ENCODE measurements around the gene PPCS.

DNA sequence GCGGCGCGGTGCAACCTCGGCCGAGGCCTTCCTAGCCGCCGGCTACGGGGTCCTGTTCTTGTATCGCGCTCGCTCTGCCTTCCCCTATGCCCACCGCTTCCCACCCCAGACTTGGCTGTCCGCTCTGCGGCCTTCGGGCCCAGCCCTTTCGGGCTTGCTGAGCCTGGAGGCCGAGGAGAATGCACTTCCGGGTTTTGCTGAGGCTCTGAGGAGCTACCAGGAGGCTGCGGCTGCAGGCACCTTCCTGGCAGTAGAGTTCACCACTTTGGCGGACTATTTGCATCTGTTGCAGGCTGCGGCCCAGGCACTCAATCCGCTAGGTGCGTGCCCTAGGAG is 379 bp downstream of the PPCS start:
- TF ChIP-seq, protein P1, sequence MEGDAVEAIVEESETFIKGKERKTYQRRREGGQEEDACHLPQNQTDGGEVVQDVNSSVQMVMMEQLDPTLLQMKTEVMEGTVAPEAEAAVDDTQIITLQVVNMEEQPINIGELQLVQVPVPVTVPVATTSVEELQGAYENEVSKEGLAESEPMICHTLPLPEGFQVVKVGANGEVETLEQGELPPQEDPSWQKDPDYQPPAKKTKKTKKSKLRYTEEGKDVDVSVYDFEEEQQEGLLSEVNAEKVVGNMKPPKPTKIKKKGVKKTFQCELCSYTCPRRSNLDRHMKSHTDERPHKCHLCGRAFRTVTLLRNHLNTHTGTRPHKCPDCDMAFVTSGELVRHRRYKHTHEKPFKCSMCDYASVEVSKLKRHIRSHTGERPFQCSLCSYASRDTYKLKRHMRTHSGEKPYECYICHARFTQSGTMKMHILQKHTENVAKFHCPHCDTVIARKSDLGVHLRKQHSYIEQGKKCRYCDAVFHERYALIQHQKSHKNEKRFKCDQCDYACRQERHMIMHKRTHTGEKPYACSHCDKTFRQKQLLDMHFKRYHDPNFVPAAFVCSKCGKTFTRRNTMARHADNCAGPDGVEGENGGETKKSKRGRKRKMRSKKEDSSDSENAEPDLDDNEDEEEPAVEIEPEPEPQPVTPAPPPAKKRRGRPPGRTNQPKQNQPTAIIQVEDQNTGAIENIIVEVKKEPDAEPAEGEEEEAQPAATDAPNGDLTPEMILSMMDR (IDR thresholded peaks at IDR 0.05) = no peak
- TF ChIP-seq POLR2A (IDR thresholded peaks at IDR 0.05) = no peak
